GM21737 (cell line): Measurements from ENCODE around the gene FCRL3.
"Not testable (repeated sequence)": the region's sequence is repeated elsewhere in the genome, so short reads cannot be mapped to it uniquely, and the experiment has no call there.

Source experiments
- ATAC-seq: cut with Tn5 transposase; IDR thresholded peaks from one replicate; pipeline ENCODE4 v1.9.1; 2021; ENCODE audit warnings: mild to moderate bottlenecking, moderate library complexity; ENCODE audit not compliant: unreplicated experiment

Gene FCRL3, protein sequence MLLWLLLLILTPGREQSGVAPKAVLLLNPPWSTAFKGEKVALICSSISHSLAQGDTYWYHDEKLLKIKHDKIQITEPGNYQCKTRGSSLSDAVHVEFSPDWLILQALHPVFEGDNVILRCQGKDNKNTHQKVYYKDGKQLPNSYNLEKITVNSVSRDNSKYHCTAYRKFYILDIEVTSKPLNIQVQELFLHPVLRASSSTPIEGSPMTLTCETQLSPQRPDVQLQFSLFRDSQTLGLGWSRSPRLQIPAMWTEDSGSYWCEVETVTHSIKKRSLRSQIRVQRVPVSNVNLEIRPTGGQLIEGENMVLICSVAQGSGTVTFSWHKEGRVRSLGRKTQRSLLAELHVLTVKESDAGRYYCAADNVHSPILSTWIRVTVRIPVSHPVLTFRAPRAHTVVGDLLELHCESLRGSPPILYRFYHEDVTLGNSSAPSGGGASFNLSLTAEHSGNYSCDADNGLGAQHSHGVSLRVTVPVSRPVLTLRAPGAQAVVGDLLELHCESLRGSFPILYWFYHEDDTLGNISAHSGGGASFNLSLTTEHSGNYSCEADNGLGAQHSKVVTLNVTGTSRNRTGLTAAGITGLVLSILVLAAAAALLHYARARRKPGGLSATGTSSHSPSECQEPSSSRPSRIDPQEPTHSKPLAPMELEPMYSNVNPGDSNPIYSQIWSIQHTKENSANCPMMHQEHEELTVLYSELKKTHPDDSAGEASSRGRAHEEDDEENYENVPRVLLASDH

DNA sequence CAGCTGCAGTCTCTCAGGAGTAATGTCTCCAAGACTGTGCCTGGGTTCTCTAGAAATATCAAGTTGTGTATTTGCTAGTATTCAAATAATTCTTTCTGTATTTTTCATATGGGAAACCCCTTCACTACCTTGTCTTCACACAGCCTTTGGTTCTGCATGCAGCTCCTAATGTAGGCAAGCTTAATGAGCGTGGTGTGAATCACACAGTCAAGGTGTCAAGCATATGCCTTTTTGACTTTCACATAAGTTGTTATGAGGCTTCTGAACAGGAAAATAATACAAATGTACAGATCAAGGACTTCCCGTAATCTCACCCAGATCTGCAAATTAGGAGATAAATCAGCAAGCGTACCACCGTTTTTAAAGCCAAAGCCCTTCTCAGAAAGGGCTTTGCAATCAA, at the start of gene FCRL3:
Gene FCRL3, minus strand, starts transcription at position 38 of the 400 bp plus-strand sequence. CDS start 280 bp downstream, outside the sequence.
- ATAC-seq = no peak

DNA sequence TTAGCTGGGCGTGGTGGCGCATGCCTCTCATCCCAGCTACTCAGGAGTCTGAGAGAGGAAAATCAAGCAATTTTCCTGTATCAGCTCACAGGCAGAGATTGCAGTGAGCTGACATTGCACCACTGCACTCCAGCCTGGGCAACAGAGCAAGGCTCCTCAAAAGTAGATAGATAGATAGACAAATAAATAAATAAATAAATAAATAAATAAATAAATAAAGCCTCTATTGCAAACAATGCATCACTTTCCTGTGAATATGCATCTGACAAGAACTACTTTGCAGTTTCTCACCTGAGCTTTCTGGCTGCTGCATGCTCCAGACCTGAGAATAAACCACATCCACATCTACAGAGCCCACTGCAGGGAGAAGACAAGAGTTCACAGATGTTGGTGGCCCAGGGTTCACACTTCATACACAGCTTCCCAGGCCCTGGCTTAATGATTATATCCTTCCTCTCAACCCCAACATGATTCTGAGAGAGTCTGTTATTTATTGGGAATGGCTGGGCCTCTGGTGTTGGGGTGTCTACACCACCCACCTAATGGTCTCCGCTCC, 47.8 kb upstream of the FCRL3 start:
- no peak for ATAC-seq

DNA sequence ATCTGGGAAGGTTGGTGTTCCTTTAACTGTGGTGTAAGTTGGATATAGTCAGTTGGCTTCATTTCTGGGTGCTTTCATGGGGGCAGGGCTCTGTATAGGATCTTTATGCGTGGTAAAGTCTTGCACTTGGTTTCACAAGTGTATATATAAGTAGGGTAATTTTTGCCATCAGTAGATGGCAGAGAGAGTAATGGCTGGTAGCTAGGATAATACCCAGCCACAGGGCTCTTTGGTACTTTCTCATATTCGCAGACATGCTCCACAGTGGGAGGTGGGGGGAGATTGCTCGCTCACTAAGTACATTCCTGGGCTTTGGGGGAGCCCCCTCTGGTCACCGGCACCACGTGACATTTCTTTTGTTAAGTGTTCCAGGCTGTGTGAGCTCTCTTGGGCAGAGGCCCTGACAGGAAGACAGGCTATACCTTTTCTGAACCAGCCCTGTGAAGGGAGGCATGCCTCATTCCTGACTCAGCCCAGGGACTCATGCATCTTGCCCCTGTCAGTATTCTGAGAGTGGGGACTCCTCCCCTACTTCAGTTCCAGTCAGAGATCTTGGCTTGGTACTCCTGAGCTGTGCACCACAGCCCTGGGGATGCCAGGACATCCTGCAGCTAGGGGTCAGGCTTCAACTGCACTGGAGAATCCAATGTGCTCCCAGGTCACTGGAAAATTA, 38.8 kb upstream of the FCRL3 start:
- no peak for ATAC-seq

DNA sequence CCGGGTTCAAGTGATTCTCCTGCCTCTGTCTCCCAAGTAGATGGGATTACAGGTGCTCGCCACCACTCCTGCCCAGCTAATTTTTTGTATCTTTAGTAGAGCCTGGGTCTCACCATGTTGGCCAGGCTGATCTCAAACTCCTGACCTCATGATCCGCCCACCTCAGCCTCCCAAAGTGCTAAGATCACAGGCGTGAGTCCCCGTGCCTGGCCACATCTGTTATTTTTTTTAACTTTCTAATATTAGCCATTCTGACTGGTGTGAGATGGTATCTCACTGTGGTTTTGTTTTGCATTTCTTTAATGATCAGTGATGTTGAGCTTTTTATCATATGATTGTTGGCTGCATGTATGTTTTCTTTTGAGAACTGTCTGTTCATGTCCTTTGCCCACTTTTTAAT, 35.4 kb upstream of the FCRL3 start:
- ATAC-seq = not testable (repeated sequence)

DNA sequence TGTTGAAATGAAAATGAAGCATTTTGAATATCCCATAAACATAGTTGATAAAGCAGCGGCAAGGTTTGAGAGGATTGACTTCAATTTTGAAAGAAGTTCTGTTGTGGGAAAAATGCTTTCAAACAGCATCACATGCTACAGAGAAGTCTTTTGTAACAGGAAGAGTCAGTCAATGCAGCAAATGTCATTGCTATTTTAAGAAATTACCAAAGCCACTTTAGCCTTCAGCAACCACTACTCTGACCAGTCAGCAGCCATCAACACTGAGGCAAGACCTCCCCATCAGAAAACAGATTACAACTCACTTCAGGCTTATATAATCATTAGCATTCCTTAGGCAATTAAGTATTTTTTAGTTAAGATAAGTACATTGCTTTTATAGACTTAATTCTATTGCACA, 33.8 kb upstream of the FCRL3 start:
- no peak for ATAC-seq

DNA sequence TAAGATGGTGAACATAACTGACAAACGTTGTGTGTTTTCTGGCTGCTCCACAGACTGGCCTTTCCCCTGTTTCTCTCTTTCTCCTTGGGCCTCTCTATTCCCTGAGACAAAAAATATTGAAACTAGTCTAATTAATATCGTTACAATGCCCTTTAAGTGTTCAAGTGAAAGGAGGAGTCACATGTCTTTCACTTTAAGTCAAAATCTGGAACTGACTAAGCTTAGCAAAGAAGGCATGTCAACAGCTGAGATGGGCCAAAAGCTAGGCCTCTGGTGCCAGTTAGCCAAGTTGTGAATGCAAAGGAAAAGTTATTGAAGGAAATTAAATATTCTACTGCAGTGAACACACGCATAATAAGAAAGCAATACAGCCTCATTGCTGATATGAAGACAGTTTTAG, 32.2 kb upstream of the FCRL3 start:
- no peak for ATAC-seq

DNA sequence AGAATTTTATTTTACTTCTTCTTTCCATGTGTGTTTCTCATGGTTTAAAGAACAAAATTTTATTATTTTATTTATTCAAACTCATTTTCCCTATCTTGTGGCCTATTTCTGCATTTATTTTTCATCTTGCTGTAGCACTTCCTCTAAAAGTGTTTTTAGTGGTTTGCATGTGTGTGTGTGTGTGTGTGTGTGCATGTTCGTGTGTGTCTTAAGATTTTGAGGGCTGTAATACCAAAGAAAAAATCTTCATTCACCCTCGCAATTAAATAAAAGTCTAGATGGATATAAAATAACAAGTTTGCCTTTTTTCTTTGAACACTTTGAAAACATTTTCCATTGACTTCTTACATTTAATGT, 24.6 kb upstream of the FCRL3 start:
- no peak for ATAC-seq

DNA sequence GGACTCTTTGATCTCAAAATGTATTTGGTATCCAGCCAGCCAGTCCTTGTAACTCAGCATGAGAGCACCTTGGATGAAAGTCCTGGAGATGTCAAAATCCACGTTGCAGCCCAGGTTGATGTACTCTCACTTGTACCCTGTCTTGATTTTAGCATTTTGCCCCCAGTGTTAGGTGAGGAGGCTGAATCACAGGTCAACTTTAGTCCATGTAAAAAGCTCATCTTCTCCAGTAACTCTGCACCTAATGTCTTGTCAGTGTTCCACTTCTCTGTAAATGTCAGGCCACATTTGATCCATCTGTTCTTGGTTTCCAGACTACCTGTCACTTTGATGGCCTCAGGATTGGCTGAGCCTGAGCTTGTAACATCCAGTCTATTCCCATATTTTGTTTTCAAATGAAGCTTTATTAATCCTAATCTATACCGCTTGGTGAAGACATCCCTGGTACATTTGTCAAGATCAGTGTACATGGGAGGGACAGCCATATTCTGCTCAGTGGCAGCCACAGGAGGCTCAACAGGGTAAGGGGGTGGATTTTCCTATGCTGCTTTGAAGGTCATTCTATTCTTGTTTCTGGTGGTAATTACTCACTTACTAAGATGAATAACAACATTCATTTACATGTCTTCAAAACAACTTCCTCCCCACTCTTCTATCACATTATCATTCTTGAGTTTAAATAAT, 24.1 kb upstream of the FCRL3 start:
- no peak for ATAC-seq

DNA sequence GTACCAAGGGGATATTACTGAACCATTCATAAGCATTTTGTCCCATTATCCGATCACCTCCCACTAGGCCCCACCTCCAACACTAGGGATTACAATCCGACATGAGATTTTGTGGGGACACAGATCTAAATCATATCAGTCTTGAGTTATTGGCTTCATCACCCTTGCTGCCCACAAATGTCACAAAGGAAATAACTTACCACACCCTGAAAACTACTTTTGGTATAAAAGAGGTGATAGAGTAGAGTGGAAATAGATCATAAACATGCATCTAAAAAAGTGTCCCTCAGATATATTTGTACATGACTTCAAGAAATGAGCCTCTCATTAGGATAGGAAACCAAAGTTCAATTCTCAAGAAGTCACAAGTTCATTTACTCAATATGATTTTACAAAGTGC, 22.6 kb upstream of the FCRL3 start:
- ATAC-seq = no peak

DNA sequence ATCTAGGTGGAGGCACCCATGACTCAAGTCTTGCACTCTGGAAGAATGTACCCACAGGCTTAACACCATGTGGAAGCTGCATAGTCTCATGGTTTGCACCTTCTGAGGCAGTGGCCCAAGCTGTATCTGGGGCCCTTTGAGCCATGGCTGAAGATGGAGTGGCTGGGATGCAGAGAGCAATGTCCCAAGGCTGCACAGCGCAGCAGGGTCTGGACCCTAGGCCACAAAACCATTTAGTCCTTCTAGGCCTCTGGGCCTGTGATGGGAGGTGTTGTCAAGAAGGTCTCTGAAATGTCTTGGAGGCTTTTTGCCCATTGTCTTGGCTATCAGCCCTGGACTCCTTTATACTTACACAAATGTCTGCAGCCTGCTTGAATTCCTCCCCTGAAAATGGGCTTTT, 21.4 kb upstream of the FCRL3 start:
- ATAC-seq = no peak

DNA sequence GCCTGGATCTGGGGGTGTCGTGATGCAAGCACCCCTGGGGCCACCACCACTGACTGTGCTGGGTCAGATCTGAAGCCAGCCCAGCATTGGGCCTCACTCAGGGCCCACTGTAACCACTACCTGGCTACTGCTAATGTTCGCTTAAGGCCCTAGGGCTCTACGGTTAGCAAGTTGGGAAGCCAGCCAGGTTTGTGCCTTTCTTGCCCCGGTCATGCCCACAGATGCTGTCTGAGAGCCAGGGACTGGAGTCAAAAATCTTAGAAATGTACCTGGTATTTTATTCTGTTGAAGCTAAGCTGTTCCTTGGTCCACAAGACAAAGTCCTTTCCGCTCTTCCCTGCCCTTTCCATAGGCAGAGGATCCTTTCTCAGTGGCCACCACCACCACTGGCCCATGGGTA, 15.2 kb upstream of the FCRL3 start:
- ATAC-seq = no peak

DNA sequence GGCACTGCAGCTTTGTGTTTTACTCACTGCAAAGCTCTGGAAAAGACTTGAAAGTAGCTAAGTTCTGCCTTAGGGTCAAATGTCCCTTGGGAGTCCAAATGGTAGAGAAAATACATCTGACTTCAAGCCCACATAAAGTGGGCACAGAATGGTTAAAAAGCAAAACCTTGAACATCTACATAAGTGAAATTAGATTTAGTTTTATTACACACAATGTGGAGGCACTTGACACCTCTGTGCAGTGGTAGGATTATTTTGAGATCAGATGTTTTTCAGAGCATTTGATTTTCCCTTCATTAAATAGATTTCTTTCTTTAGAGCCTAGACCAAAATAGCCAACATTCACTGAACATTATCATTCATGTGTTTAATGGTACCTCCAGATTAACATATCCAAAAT, 11.2 kb upstream of the FCRL3 start:
- ATAC-seq = no peak

DNA sequence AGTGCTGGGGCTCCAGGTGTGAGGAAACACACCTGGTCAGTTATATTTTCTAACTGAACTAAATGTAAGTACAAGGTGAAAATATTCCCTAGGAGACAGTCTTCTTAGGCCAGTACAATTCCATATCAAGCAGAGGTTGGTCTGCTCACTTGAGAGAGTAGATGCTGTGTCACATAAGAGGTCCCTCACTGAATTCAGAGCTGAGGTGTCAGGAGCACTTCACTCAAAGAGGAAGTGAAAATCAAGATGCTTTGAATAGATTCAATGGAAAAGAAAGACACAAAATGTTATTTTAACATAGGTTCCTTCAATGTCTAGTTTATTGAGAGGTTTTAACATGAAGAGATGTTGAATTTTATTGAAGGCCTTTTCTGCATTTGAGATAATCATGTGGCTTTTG, 4.3 kb upstream of the FCRL3 start:
- ATAC-seq = no peak

DNA sequence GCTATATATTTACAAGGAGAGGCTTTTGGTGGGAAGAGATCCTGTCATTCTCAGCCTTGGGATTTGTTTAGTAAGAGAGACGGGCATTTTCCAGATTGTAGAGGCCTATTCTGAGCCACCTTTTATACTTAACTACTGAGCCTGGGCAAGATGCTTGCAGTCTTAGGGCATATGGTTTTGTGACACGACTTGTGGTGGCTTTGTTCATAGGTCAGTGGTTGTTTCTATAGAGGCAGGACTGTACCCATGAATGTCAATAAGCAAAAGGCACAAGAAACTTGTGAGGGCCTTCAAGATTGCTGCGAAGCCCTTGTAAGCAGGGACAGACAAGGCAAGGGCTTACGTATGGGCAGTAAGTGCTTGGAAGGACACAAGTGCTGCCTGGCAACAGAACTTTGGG, 3.4 kb upstream of the FCRL3 start:
- no peak for ATAC-seq

DNA sequence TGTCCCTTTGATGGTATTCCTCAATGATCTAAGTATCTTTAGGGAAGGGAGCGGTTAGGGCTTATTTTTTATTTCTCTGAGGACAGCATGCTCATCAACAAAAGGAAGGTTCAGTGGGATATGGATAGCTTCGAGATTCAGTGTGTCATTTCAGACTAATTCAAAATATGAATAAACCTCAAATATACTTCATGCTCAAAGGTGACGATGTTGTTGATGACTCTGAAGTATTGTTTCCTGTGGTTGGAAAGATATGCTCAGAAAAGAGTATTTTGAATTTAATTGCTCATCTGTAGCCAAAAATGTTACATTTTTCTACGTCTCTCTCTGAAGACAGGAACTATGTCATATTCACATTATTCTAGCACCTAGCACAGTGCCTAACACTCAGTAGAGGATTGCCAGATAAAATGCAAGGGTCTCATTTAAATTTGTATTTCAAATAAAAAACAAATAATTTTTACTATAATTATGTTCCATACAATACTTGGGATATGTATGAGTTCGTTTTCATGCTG, 1.8 kb upstream of the FCRL3 start:
- no peak for ATAC-seq

DNA sequence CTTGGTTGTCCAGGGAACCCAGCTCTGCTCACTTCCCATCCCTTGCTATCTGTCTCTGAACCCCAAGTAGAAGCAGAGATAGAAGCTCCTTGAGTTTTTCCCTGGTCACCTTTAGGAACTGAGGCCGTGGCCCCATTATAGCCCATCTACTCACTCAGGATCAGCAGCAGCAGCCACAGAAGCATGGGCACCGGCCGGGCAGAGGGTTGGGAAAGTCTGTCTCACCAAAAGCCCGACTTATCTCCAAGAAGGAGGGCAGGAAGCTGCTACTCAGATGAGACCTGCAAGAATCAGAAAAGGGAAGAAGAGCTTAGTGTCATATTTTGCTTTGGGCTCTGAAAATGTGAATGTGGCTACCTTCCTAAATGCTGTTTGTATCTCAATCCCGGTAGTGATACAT, 264 bp downstream of the FCRL3 start:
- ATAC-seq = no peak

DNA sequence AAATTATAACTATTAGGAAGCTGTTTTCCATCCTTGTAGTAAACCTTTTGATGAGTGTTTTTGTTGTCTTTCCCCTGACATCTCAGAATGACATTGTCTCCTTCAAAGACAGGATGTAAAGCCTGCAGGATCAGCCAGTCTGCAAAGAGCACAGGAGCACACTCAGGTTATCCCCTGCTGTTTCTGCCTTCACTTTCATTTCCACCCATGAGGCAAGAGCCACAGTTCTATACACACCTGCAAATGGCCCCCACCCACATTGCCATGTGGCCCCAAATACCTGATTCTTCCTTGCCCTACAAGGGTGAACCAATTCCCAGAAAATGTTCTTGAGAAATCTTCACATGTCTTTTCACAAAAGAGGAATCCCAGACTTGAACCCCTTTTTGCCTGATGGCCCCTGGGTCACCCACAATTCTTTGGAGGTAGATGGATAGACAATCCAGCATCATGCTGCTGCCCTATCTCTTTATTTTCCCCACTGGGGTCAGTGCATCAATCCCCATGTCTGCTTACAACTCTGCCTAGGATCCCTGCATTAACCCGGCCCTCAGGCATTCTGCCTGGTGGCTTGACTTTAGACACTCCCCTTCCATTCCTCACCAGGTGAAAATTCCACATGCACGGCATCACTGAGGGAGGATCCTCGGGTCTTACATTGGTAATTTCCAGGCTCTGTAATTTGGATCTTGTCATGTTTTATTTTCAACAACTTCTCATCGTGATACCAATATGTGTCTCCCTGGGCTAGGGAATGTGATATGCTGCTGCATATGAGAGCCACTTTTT, 2.6 kb downstream of the FCRL3 start:
- no peak for ATAC-seq

DNA sequence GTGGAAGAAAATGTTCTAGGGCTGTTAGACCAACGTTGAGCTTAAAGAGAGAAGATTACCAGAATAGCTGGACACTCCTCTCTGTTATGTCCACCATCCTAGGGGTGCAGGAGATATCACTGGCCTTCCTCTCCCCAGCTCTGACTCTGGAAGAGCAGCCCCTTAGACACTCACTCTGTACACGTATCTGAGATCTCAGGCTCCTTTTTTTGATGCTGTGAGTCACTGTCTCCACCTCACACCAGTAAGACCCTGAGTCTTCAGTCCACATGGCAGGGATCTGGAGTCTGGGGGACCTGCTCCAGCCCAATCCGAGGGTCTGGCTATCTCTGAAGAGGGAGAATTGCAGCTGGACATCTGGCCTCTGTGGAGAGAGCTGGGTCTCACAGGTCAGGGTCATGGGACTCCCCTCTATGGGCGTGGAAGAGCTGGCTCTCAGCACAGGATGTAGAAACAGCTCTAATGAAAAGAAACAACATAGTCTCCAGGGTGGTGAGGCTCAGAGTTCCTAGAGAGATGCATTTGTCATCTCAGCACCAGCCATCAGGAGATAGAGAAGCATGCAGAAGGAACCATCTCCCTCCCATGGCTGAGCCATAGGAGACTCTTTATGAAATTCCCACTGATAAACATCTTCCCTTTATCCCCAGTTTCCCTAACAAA, 3.5 kb downstream of the FCRL3 start:
- ATAC-seq = no peak

DNA sequence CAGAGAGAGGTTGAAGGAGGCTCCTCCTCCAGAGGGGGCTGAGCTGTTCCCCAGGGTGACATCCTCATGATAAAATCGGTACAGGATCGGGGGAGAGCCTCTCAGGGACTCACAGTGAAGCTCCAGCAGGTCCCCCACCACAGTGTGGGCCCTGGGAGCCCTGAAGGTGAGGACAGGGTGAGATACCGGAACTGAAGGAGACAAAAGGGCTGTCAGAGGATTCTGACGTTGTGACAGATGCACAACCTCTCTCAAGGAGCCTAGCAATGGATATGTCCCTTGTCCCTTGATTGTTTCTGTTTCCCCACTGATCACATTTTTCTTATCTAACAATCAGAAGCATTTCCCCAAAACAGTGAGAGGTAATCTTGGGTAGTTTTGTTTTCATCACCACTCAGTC, 5.2 kb downstream of the FCRL3 start:
- ATAC-seq = no peak
